Osteoblast (primary cell): ENCODE measurements around the gene BEND3. TPM values are rescaled to one million over a fixed set of nuclear protein-coding genes. Genes with fewer than 3 reads are reported as not detected.
A peak's percentile ranks its signal among the peaks of the same experiment; 100 is the strongest.

Experiments used
- DNase-seq: peaks from one replicate; pipeline ENCODE4 v3.0.0; 2011; ENCODE audit warnings: low spot score, mixed read lengths; ENCODE audit not compliant: insufficient read length; ENCODE audit errors: missing footprints
- H2AFZ ChIP-seq: 2 replicates; pipeline ENCODE4 v1.6.0; 2011; ENCODE audit warnings: mild to moderate bottlenecking, low read length
- H3K27ac ChIP-seq: 2 replicates; pipeline ENCODE4 v1.5.1; 2011; ENCODE audit warnings: mild to moderate bottlenecking, low read depth, low read length, moderate library complexity
- H3K27me3 ChIP-seq: 2 replicates; pipeline ENCODE4 v1.6.0; 2012; ENCODE audit warnings: mild to moderate bottlenecking, control low read depth, inconsistent platforms, low read length, moderate library complexity; ENCODE audit not compliant: insufficient read depth
- H3K36me3 ChIP-seq: 2 replicates; pipeline ENCODE4 v1.5.1; 2011; ENCODE audit warnings: mild to moderate bottlenecking, low read length, control low read depth, moderate library complexity; ENCODE audit not compliant: insufficient read depth
- H3K4me1 ChIP-seq: 2 replicates; pipeline ENCODE4 v1.5.1; 2011; ENCODE audit warnings: mild to moderate bottlenecking, low read length, control low read depth, moderate library complexity; ENCODE audit not compliant: insufficient read depth
- H3K4me2 ChIP-seq: 2 replicates; pipeline ENCODE4 v1.6.0; 2011; ENCODE audit warnings: mild to moderate bottlenecking, low read length; ENCODE audit not compliant: insufficient read depth
- H3K4me3 ChIP-seq: fragments of 200-600 bp; sonication (generic); 3 replicates; pipeline ENCODE4 v1.5.1; 2012; ENCODE audit warnings: mild to moderate bottlenecking, low read length, inconsistent platforms; ENCODE audit not compliant: insufficient read depth
- H3K79me2 ChIP-seq: 2 replicates; pipeline ENCODE4 v1.6.0; 2012; ENCODE audit warnings: mild to moderate bottlenecking, low read length, control low read depth, inconsistent platforms; ENCODE audit not compliant: insufficient read depth
- H3K9me3 ChIP-seq: 2 replicates; pipeline ENCODE4 v1.5.1; 2011; ENCODE audit warnings: low read depth, low read length, control low read depth
- H4K20me1 ChIP-seq: 2 replicates; pipeline ENCODE4 v1.6.0; 2012; ENCODE audit warnings: mild to moderate bottlenecking, low read length, control low read depth; ENCODE audit not compliant: insufficient read depth
- total RNA-seq: library from RNA; depleted of rRNA; stranded (reverse); fragments of >200 nt; gene quantifications from 2 replicates; pipeline ENCODE4 v1.2.3, GENCODE V29; 2012
- TF ChIP-seq, protein P1 (sequence below): IDR thresholded peaks from 2 replicates; pipeline ENCODE4 v1.5.1; 2011; ENCODE audit warnings: mild to moderate bottlenecking, low read depth, low read length, moderate library complexity; ENCODE audit errors: extremely low read depth

Gene BEND3
- total RNA-seq, 1 donor, result 3.6 TPM

DNA sequence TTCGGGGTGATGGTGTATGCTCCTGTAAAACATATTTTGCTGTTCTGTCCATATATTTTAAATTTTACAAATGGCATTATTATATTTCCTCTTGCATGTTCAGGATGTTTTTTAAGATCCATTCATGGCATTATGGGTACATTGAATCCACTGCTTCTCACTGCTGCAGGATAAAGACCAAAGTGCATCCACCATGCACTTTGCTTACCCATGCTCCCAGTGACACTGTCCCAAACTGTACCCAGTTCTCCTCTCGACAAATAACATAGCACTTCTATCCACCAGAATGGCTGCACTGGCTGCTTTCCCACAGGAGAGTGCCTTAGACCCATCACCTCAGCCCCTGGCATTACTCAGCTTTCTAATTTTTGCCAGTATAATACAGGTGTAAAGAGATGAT is 57.6 kb downstream of the BEND3 start:
- Histone ChIP-seq H4K20me1 (no peaks in the 10 kb centered on the region), H3K4me2 (no peak overlapping the region), H3K36me3 (no peaks in the 10 kb centered on the region), H3K4me1 (no peaks in the 10 kb centered on the region), H3K27me3 (no peaks in the 10 kb centered on the region), H3K79me2 (no peaks in the 10 kb centered on the region), H3K27ac (no peak overlapping the region), H3K9me3 (no peaks in the 10 kb centered on the region), H3K4me3 (no peak overlapping the region), H2AFZ (no peak overlapping the region)
- TF ChIP-seq, protein P1, sequence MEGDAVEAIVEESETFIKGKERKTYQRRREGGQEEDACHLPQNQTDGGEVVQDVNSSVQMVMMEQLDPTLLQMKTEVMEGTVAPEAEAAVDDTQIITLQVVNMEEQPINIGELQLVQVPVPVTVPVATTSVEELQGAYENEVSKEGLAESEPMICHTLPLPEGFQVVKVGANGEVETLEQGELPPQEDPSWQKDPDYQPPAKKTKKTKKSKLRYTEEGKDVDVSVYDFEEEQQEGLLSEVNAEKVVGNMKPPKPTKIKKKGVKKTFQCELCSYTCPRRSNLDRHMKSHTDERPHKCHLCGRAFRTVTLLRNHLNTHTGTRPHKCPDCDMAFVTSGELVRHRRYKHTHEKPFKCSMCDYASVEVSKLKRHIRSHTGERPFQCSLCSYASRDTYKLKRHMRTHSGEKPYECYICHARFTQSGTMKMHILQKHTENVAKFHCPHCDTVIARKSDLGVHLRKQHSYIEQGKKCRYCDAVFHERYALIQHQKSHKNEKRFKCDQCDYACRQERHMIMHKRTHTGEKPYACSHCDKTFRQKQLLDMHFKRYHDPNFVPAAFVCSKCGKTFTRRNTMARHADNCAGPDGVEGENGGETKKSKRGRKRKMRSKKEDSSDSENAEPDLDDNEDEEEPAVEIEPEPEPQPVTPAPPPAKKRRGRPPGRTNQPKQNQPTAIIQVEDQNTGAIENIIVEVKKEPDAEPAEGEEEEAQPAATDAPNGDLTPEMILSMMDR, result no peak
- no peak for DNase-seq

DNA sequence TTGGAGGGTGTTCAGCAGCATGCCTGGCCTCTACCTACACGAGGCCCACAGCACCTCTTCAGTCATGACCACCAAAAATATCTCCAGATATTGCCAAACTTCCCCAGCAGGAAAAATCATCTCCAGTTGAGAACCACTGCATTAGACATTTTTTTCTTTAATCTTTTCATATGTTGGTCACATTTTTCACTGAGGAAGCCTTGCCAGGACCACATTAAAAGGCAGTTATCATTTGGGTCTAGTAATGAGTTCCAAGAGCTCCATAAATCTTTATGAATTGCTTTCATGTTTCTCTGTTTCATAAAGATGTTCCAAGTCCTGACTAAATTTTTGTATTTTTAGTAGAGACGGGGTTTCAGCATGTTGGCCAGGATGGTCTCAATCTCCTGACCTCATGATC is 58.5 kb downstream of the BEND3 start:
- no peaks in the 10 kb centered on the region for H4K20me1 ChIP-seq
- no peaks in the 10 kb centered on the region for H3K27me3 ChIP-seq
- H3K9me3 ChIP-seq, result no peaks in the 10 kb centered on the region
- H3K27ac ChIP-seq, result no peak overlapping the region
- H3K4me2 ChIP-seq, result no peak overlapping the region
- H3K36me3 ChIP-seq, result no peaks in the 10 kb centered on the region
- no peaks in the 10 kb centered on the region for H3K79me2 ChIP-seq
- DNase-seq, result no peak
- H2AFZ ChIP-seq, result no peak overlapping the region
- no peak overlapping the region for H3K4me3 ChIP-seq
- H3K4me1 ChIP-seq, result no peaks in the 10 kb centered on the region
- TF ChIP-seq, protein P1, result no peak

DNA sequence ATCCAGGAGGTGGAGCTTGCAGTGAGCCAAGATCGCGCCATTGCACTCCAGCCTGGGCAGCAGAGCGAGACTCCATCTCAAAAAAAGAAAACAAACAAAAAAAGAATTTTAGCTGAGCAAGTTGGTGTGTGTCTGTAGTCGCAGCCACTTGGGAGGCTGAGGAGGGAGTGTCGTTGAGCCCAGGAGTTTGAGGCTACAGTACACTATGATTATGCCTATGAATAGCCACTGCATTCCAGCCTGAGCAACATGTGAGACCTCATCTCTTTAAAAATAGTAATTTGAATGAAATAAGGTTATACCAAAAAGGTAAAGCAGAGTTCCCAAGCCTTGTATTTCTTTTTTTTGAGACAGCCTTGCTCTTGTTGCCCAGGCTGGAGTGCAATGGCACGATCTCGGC is 67.5 kb downstream of the BEND3 start:
- no peaks in the 10 kb centered on the region for H3K27me3 ChIP-seq
- H3K36me3 ChIP-seq, result peaks cover 10% of the 10 kb centered on the region
- no peak overlapping the region for H3K4me3 ChIP-seq
- no peak overlapping the region for H3K4me2 ChIP-seq
- H3K9me3 ChIP-seq, result no peaks in the 10 kb centered on the region
- no peak overlapping the region for H3K27ac ChIP-seq
- H2AFZ ChIP-seq, result no peak overlapping the region
- H3K4me1 ChIP-seq, result peaks cover 6% of the 10 kb centered on the region
- no peaks in the 10 kb centered on the region for H3K79me2 ChIP-seq
- H4K20me1 ChIP-seq, result no peaks in the 10 kb centered on the region
- TF ChIP-seq, protein P1, result no peak
- no peak for DNase-seq

DNA sequence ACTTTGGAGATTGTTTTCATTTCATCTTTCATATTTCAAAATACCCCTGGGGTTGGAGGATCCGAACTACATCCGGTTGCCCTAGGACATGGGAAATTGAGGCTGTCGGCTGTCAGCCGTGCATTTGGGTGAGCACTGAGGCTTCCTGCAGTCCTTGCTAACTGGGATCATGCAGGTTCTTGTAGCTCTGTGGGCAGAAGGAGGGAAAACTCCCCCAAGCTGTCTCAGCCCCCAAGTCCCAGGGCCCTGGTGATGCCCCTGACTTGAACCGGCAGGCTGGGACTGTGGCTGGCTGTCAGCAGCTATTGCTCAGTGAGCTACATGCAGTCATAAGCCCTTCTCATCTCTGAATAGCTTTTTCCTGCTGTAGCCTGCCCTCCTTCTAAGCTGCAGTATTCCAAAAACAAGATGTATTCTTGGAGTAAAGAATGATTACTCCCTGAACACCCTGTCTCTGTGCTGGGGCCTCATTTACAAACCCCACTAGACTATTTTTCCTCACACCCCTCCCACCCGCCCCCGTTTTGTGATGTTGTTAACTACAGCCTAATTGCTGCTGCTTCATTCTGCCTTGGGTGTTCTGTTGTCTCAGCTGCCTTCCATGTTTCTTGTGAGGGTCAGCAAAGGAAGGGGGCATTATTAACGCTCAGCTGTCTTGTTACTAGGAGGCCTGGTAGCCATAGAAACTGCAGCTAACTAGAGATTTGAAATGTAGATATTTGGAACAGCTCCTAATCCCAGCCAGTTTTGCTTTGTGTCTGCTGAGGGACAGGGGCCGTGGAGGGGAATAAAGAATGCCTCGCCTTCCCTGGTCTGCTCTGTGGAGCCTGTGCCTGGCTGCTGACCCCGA is 69.3 kb downstream of the BEND3 start:
- H2AFZ ChIP-seq, result no peak overlapping the region
- peak; percentile 73 for DNase-seq
- H3K27me3 ChIP-seq, result no peaks in the 10 kb centered on the region
- peaks cover 3% of the 10 kb centered on the region for H4K20me1 ChIP-seq
- H3K4me1 ChIP-seq, result peaks cover 6% of the 10 kb centered on the region
- no peaks in the 10 kb centered on the region for H3K9me3 ChIP-seq
- peaks cover 7% of the 10 kb centered on the region for H3K36me3 ChIP-seq
- H3K4me3 ChIP-seq, result no peak overlapping the region
- H3K79me2 ChIP-seq, result no peaks in the 10 kb centered on the region
- peak overlapping the region; percentile 35 for H3K4me2 ChIP-seq
- H3K27ac ChIP-seq, result no peak overlapping the region
- TF ChIP-seq, protein P1, result no peak
